GM12891 (cell line): ENCODE results near the gene DNAAF3.

Source experiments
- PAX5 ChIP-seq: IDR thresholded peaks from 2 replicates; pipeline ENCODE4 v1.6.1; 2011; ENCODE audit warnings: low read length, moderate library complexity, mild to moderate bottlenecking; ENCODE audit not compliant: insufficient read depth, severe bottlenecking
- POLR2A ChIP-seq: IDR thresholded peaks from 2 replicates; pipeline ENCODE4 v1.6.1; 2011; ENCODE audit warnings: low read depth, low read length, control low read depth
- POLR2AphosphoS5 ChIP-seq: IDR thresholded peaks from 2 replicates; pipeline ENCODE4 v1.6.1; 2011; ENCODE audit warnings: low read depth, low read length, control low read depth
- POU2F2 ChIP-seq: IDR thresholded peaks from 2 replicates; pipeline ENCODE4 v1.6.1; 2011; ENCODE audit warnings: low read depth, mild to moderate bottlenecking, control low read depth, low read length, moderate library complexity
- TAF1 ChIP-seq: IDR thresholded peaks from 2 replicates; pipeline ENCODE4 v1.6.1; 2011; ENCODE audit warnings: low read depth, low read length, control low read depth

DNA sequence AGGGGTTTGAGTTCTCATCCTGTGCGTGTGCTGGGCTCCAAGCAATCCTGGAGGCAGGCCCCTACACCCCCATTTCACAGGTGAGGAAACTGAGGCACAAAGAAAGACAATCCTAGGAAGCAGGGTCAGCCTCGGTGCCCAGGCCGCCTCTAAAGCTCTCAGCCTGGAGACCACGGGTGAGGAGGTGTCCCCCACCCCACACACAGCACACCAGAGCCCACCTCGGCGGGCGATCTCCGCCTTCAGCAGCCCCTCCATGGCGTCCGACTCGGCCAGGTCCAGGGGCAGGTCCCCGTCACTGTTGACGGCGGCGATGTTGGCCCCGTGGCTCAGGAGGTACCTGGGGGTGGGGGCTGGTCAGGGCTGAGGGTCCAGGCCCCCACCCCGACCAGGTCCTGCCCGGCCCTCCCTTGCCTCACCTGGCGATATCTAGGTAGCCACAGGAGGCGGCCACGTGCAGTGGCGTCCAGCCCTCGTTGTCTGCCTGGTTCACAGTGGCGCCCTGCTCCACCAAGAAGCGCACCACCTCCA, 54.1 kb downstream of the DNAAF3 start:
- TF ChIP-seq POLR2A, result no peak
- no peak for TF ChIP-seq TAF1
- TF ChIP-seq POU2F2, result no peak
- TF ChIP-seq POLR2AphosphoS5, result no peak
- no peak for TF ChIP-seq PAX5
